ENCODE data around the gene MYBPC2.

Gene MYBPC2

GRCh38 chr19:50410109-50410508 lies 22.6 kb upstream of the MYBPC2 start:
- DNase-seq (ENCODE audit: low read depth in 2 of 2): no peak

- DNase-seq (ENCODE audit: low read depth in 2 of 2): no peak
These were observed 20.3 kb upstream of the MYBPC2 start for GRCh38 chr19:50412419-50412818.

- no peak for DNase-seq (ENCODE audit: low read depth in 2 of 2)
These were observed 19.6 kb upstream of the MYBPC2 start for GRCh38 chr19:50413096-50413495.

- DNase-seq (ENCODE audit: low read depth in 2 of 2): no peak
These were observed 19.2 kb upstream of the MYBPC2 start for GRCh38 chr19:50413531-50413930.

- peak; percentile 23 to 63 for DNase-seq (ENCODE audit: low read depth in 2 of 2)
These were observed 17.6 kb upstream of the MYBPC2 start for GRCh38 chr19:50414864-50415660.

- DNase-seq (ENCODE audit: low read depth in 2 of 2): no peak
These were observed 17.0 kb upstream of the MYBPC2 start for GRCh38 chr19:50415661-50416033.

- DNase-seq (ENCODE audit: low read depth in 2 of 2): no peak
These were observed 16.4 kb upstream of the MYBPC2 start for GRCh38 chr19:50416034-50416977.

- no peak for DNase-seq (ENCODE audit: low read depth in 2 of 2)
These were observed 15.3 kb upstream of the MYBPC2 start for GRCh38 chr19:50417111-50418081.

- DNase-seq (ENCODE audit: low read depth in 2 of 2): no peak
These were observed 14.3 kb upstream of the MYBPC2 start, which contains the start of gene SPIB for GRCh38 chr19:50418176-50419021. Gene SPIB, plus strand, starts transcription at chr19:50418938. Its CDS starts 25 bp downstream, at chr19:50418963.

- DNase-seq (ENCODE audit: low read depth in 2 of 2): no peak
These were observed 13.6 kb upstream of the MYBPC2 start for GRCh38 chr19:50419022-50419579.

- DNase-seq (ENCODE audit: low read depth in 2 of 2): no peak
These were observed 13.1 kb upstream of the MYBPC2 start for GRCh38 chr19:50419580-50420035.

GRCh38 chr19:50420127-50420526 lies 12.6 kb upstream of the MYBPC2 start:
- no peak for DNase-seq (ENCODE audit: low read depth in 2 of 2)

GRCh38 chr19:50420808-50421207 lies 11.9 kb upstream of the MYBPC2 start:
- no peak for DNase-seq (ENCODE audit: low read depth in 2 of 2)

- DNase-seq (ENCODE audit: low read depth in 2 of 2): no peak
These were observed 10.1 kb upstream of the MYBPC2 start for GRCh38 chr19:50422397-50423278.

- DNase-seq (ENCODE audit: low read depth in 2 of 2): no peak
These were observed 9.2 kb upstream of the MYBPC2 start for GRCh38 chr19:50423279-50424113.

- DNase-seq (ENCODE audit: low read depth in 2 of 2): no peak
These were observed 7.1 kb upstream of the MYBPC2 start for GRCh38 chr19:50425581-50425980.

- DNase-seq (ENCODE audit: low read depth in 2 of 2): no peak
These were observed 5.3 kb upstream of the MYBPC2 start for GRCh38 chr19:50427318-50427925.

- no peak for DNase-seq (ENCODE audit: low read depth in 2 of 2)
These were observed 4.7 kb upstream of the MYBPC2 start for GRCh38 chr19:50427997-50428425.

All from stimulated activated CD4-positive, alpha-beta T cell treated with anti-CD3 and anti-CD28 coated beads, Interleukin-1b, Interleukin-23, amount 100 ng/mL, for 1 hour (primary cell).